Prostate gland (tissue), 2 donors: ENCODE measurements around the gene ELAPOR1.

Source experiments
- POLR2A ChIP-seq: fragments of 450-650 bp; IDR thresholded peaks from one replicate; pipeline ENCODE4 v1.6.1; 2016; ENCODE audit warnings: antibody characterized with exemption, mild to moderate bottlenecking
- POLR2AphosphoS5 ChIP-seq: sonication (generic); formaldehyde crosslinking; IDR thresholded peaks from one replicate; pipeline ENCODE4 v1.6.1; 2017; ENCODE audit warnings: antibody characterized with exemption
- TF ChIP-seq, protein P1 (sequence below), 4 experiments: fragments of 200-600 bp in 2 of 4; fragments of 450-650 bp in 2 of 4; sonication (generic) in 2 of 4; IDR thresholded peaks; 1 replicate in 3 of 4; 2 replicates in 1 of 4; pipeline ENCODE4 v1.5.1; 2016 to 2019; ENCODE audit warnings: antibody characterized with exemption in 4 of 4, mild to moderate bottlenecking in 2 of 4, moderate library complexity in 2 of 4

DNA sequence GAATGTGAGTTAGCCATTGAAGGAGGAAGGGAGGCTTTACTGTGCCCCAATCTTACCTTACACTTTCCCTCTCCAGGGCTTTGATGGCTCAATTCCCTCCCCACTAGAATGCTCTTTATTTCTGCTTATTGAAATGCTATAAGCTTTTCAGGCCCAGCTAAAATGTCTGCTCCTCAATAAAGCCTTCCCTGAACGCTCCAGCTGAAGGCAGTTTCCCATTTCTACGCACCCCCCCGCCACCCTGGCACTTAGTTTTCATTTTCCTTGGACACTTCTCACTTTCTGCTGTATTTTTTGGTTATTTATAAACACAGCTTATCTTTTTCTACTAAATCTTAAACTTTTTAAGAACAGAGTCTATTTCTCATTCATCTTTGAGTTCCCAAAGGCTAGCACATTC lies 30.4 kb upstream of the ELAPOR1 start:
- TF ChIP-seq, protein P1, sequence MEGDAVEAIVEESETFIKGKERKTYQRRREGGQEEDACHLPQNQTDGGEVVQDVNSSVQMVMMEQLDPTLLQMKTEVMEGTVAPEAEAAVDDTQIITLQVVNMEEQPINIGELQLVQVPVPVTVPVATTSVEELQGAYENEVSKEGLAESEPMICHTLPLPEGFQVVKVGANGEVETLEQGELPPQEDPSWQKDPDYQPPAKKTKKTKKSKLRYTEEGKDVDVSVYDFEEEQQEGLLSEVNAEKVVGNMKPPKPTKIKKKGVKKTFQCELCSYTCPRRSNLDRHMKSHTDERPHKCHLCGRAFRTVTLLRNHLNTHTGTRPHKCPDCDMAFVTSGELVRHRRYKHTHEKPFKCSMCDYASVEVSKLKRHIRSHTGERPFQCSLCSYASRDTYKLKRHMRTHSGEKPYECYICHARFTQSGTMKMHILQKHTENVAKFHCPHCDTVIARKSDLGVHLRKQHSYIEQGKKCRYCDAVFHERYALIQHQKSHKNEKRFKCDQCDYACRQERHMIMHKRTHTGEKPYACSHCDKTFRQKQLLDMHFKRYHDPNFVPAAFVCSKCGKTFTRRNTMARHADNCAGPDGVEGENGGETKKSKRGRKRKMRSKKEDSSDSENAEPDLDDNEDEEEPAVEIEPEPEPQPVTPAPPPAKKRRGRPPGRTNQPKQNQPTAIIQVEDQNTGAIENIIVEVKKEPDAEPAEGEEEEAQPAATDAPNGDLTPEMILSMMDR (IDR thresholded peaks at IDR 0.05): no peak
- TF ChIP-seq POLR2A (no peak), POLR2AphosphoS5 (no peak)
